Stimulated activated naive B cell treated with anti-CD40 and anti-IgM and Interleukin-4, amounts not matched to agents 10 μg/mL and 1 μg/mL and 100 μg/mL, for 72 hours (primary cell): ENCODE data around the gene CCDC88A.
"Not testable (repeated sequence)": the region's sequence is repeated elsewhere in the genome, so short reads cannot be mapped to it uniquely, and the experiment has no call there.

ENCODE experiments used
- ATAC-seq, 2 donors: fragments of 150-1000 bp; cut with Tn5 transposase; replicated peaks; 2 replicates each; pipeline ENCODE4 v1.10.0; 2021; ENCODE audit warnings: moderate library complexity in 1 of 2
- DNase-seq: peaks from one replicate; pipeline ENCODE4 v3.0.0; 2021
- H3K27ac Mint-ChIP-seq: one replicate; pipeline ENCODE4 v1.8.0; 2022; ENCODE audit warnings: mild to moderate bottlenecking, mixed read lengths
- H3K27me3 Mint-ChIP-seq, 2 donors: one replicate each; pipeline ENCODE4 v1.8.0; 2022; ENCODE audit warnings: mixed read lengths in 2 of 2
- H3K36me3 Mint-ChIP-seq, 2 donors: one replicate each; pipeline ENCODE4 v1.8.0; 2022; ENCODE audit warnings: mixed read lengths in 2 of 2, mild to moderate bottlenecking in 1 of 2
- H3K4me1 Mint-ChIP-seq, 2 donors: one replicate each; pipeline ENCODE4 v1.8.0; 2022; ENCODE audit warnings: mixed read lengths in 2 of 2, mild to moderate bottlenecking in 1 of 2
- H3K4me3 Mint-ChIP-seq, 2 donors: one replicate each; pipeline ENCODE4 v1.8.0; 2022; ENCODE audit warnings: mild to moderate bottlenecking in 2 of 2, mixed read lengths in 2 of 2, moderate library complexity in 1 of 2
- H3K9me3 Mint-ChIP-seq, 2 donors: one replicate each; pipeline ENCODE4 v1.8.0; 2022; ENCODE audit warnings: mixed read lengths in 2 of 2, mild to moderate bottlenecking in 1 of 2

Gene CCDC88A

DNA sequence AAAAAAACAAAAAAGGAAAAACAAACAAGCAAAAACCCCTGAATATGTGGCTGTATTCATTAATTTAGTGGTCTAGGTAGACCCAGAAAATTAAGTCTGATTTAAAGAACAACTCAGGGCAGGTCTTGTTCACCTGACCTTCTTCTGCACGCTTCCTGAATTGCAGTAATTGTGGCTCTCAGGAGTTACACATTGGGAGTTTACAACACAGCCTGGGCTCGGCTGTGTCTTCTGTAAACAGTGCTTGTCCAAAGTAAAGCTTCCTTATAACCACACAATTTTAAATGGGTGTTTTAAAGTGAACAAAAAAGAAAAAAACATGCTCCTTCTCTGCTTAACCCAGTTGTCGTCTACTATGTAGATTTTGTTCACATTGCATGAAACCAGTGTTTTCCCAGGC lies 142.3 kb downstream of the CCDC88A start:
- Mint-ChIP-seq H3K9me3 (no peaks in the 10 kb centered on the region), H3K36me3 (no peaks in the 10 kb centered on the region), H3K4me1 (no peaks in the 10 kb centered on the region), H3K27ac (no peak overlapping the region), H3K27me3 (no peaks in the 10 kb centered on the region), H3K4me3 (no peak overlapping the region)
- ATAC-seq (no peak), DNase-seq (no peak)

DNA sequence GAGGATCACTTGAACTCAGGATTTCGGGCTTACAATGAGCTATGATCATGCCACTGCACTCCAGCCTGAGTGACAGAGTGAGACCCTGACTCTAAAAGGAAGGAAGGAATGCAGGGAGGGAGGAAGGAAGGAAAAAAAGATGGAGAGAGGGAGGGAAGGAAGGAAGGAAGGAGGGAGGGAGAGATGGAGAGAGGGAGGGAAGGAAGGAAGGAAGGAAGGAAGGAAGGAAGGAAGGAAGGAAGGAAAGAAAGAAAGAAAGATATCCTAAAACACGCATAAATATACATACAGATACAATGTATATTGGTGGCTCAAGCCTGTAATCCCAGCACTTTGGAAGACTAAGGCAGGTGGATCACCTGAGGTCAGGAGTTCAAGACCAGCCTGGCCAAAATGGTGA lies 145.3 kb downstream of the CCDC88A start:
- H3K9me3 Mint-ChIP-seq, H3K27me3 Mint-ChIP-seq, DNase-seq, H3K4me3 Mint-ChIP-seq, H3K36me3 Mint-ChIP-seq, ATAC-seq, H3K27ac Mint-ChIP-seq: not testable (repeated sequence)
- peaks cover 0 to 13% of the 10 kb centered on the region in 2 donors for H3K4me1 Mint-ChIP-seq

DNA sequence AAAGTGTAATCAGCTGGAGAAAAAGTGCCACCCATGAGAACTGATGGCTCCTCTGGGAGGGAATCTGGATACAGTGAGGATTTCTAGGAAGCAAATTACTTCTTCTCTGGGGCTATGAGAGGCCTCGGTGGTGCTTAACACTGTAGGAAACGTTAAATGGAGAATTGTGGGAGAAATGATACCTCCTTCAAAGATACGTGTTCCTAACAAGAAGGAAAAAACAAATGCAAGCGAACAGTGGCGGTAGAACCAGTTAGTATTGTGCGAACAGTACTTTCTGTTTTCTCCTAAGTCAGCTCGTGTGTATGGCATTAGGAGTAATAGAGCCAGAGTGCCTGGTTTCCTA lies 150.0 kb downstream of the CCDC88A start:
- DNase-seq = no peak
- Mint-ChIP-seq H3K36me3 (peaks cover 0 to 11% of the 10 kb centered on the region in 2 donors), H3K27me3 (no peaks in the 10 kb centered on the region), H3K9me3 (no peaks in the 10 kb centered on the region), H3K4me1 (peaks cover 0 to 13% of the 10 kb centered on the region in 2 donors), H3K27ac (peak overlapping the region; percentile 95), H3K4me3 (peak overlapping the region; percentile 95 to 97)
- ATAC-seq = peak in 1 of 2 donors; percentile 7

DNA sequence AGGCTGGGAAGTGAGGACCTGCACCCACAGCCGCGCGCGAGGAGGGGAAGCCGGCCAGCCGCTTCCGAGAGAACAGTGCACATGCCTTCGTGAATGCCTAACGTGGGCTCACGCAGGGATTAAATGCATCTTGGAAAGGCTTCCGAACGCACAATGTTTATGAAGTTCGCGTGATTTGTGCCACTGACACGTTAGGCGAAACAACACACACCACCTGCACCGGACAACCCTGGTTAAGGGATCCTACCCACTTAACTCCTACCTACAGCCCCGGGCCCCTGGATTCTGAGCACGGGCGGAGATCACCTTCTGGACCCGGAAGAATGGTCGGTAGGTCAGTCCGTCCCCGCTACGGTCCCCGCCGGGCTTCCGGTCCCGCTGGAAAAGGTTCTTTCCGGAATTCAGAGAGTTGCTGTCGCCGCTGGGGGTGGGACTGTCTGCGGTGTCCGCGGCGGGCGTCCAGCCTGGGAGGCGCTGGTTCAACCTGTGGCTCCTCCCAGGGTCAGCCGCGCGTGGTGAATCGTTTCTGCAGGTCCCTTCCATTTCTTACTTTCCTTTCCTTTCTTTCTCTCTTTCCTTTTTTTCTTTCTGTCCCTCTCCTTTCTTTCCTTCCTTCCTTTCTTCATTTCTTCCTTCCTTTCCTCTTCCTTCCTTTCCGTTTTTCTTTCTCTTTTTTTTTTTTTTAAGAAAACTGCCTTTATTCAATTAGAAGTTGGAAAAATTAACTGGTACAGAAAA lies 150.6 kb downstream of the CCDC88A start, which contains the start of gene MTIF2:
Gene MTIF2 (minus strand): TSS at position 325 of the 738 bp plus-strand sequence. CDS start 5,373 bp downstream, outside the sequence.
- Mint-ChIP-seq H3K4me1 (peaks cover 0 to 13% of the 10 kb centered on the region in 2 donors), H3K27ac (peak within 1 kb of the TSS; percentile 95), H3K36me3 (peaks cover 2 to 17% of the 10 kb centered on the region in 2 donors), H3K27me3 (no peaks in the 10 kb centered on the region), H3K4me3 (peak within 1 kb of the TSS; percentile 95 to 97), H3K9me3 (no peaks in the 10 kb centered on the region)
- ATAC-seq = peak; percentile 98 to 99
- peak; percentile 94 for DNase-seq

DNA sequence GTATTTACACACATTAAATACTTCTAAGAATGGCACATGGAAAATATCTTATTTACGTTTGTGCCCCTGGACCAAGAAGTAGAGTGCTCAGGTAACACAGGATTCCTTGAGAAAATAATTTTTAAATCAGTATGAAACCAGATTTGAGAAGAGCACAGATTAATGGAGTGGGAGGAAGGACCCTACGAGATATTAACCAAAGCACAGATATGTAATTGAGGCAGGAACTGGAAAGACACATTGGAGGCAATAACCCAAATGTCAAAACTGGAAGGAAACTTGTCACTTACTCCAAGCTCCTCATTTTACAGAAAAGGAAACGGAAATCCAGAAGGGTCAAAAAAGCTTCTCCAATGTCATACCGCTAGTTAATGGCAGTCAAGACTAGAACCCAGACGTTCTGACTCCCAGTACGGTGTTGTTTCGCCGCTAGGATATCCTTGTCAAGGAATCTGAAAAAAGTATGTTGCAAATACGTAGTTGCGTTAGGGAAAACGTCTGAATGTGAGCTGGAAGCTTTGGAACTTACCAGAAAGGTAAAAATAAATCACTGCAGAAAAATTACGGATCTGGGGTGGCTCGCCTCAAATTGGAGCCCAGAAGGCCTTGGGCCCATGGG lies 151.3 kb downstream of the CCDC88A start:
- peak overlapping the region; percentile 95 for H3K27ac Mint-ChIP-seq
- ATAC-seq = no peak
- no peak for DNase-seq
- H3K9me3 Mint-ChIP-seq = no peaks in the 10 kb centered on the region
- peaks cover 0 to 13% of the 10 kb centered on the region in 2 donors for H3K4me1 Mint-ChIP-seq
- H3K27me3 Mint-ChIP-seq = no peaks in the 10 kb centered on the region
- peak overlapping the region; percentile 95 to 97 for H3K4me3 Mint-ChIP-seq
- peaks cover 2 to 18% of the 10 kb centered on the region in 2 donors for H3K36me3 Mint-ChIP-seq

DNA sequence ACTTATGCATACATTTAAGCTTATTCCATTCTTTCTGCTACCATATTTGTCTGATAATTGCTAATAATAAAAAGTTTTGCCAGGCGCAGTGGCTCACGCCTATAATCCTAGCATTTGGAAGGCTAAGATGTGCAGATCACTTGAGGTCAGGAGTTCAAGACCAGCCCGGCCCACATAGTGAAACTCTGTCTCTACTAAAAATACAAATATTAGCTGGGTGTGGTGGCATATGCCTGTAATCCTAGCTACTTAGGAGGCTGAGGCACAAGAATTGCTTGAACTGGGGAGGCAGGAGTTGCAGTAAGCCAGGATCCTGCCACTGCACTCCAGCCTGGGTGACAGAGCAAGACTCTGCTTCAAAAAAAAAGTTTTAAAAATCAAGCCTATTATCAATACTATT lies 160.1 kb downstream of the CCDC88A start:
- not testable (repeated sequence) for H3K9me3 Mint-ChIP-seq, ATAC-seq, H3K4me1 Mint-ChIP-seq, DNase-seq, H3K4me3 Mint-ChIP-seq, H3K27me3 Mint-ChIP-seq, H3K27ac Mint-ChIP-seq
- peaks cover 11 to 32% of the 10 kb centered on the region in 2 donors for H3K36me3 Mint-ChIP-seq

DNA sequence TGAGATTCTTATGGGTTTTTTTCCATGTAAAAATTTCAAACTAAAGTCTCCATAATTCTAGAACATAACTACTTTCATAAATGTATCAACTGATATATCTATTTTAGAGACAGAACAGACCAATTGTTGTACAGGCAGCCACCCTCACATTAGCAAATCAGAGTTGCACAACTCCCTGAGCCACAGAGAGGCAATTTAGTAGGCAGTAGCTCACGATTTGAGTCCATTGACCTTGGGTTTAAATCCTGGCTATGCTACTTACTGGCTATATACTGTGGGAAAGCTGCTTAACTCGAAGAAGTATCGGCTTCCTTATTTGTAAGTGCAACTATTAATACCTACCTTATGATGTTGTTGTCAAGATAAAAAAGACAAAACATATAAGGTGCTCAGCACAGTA lies 166.8 kb downstream of the CCDC88A start:
- H3K9me3 Mint-ChIP-seq = no peaks in the 10 kb centered on the region
- no peak overlapping the region for H3K27ac Mint-ChIP-seq
- no peak overlapping the region for H3K4me3 Mint-ChIP-seq
- DNase-seq (no peak), ATAC-seq (no peak)
- H3K4me1 Mint-ChIP-seq = no peaks in the 10 kb centered on the region
- H3K36me3 Mint-ChIP-seq = peaks cover 31 to 34% of the 10 kb centered on the region in 2 donors
- H3K27me3 Mint-ChIP-seq = no peaks in the 10 kb centered on the region

DNA sequence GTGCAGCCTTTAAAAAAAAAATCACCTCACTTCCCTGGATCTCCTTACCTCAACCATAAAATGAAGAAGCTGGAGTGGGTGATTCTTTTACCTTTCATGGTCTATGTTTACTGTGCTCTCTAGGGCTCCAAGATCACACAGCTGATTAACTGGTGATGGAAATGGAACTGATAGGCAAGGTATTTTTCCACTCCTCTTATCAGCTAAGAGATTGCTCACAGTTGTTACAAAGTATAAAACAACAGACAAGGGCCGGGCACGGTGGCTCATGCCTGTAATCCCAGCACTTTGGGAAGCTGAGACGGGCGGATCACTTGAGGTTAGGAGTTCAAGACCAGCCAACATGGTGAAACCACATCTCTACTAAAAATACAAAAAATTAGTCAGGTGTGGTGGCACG lies 172.6 kb downstream of the CCDC88A start:
- no peak for ATAC-seq

DNA sequence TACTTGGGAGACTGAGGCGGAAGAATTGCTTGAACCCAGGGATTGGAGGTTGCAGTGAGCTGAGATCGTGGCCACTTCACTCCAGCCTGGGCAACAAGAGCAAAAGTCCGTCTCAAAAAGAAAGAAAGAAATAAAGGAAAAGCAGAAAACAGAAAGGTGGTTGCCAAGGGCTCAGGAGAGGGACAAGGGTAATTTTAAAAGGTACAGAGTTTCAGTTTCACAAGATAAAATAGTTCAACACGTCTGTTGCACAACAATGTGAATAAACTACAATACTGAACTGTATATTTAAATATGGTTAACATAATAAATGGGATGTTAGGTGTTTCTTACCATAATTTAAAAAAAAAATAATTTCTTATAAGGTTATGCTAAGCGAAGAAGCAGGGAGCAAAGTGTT lies 174.2 kb downstream of the CCDC88A start:
- H3K36me3 Mint-ChIP-seq = peaks cover 38 to 47% of the 10 kb centered on the region in 2 donors
- no peak for DNase-seq
- H3K27ac Mint-ChIP-seq = no peak overlapping the region
- H3K9me3 Mint-ChIP-seq = no peaks in the 10 kb centered on the region
- H3K4me1 Mint-ChIP-seq = peaks cover 2 to 7% of the 10 kb centered on the region in 2 donors
- no peak overlapping the region for H3K4me3 Mint-ChIP-seq
- no peak for ATAC-seq
- no peaks in the 10 kb centered on the region for H3K27me3 Mint-ChIP-seq

More for the DNA sequence above, 172.6 kb downstream of the CCDC88A start:
- no peaks in the 10 kb centered on the region for H3K27me3 Mint-ChIP-seq
- no peak for DNase-seq
- peaks cover 2 to 4% of the 10 kb centered on the region in 2 donors for H3K4me1 Mint-ChIP-seq
- no peak overlapping the region for H3K27ac Mint-ChIP-seq
- H3K36me3 Mint-ChIP-seq = peaks cover 38 to 41% of the 10 kb centered on the region in 2 donors
- H3K9me3 Mint-ChIP-seq = no peaks in the 10 kb centered on the region
- no peak overlapping the region for H3K4me3 Mint-ChIP-seq

DNA sequence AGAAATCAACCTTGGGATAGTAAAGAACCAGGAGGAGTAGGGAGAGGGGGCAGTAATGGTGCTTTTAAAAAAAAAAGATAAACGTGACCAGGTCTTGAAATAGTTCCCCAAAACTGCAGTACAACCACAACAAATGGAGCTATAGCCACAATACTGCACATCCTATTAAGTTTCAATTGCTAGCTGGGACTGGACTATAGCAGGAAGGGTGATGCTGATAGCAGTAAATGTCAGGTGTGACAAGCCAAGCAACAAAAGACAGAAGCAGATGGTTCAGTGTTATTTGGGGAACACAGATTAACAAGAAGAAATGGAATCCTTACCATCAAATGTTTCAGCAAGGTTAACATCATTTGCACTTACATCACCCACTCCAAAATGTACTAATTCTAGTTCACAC lies 177.0 kb downstream of the CCDC88A start:
- Mint-ChIP-seq H3K4me1 (peaks cover 2 to 7% of the 10 kb centered on the region in 2 donors), H3K36me3 (peaks cover 26 to 43% of the 10 kb centered on the region in 2 donors), H3K27ac (no peak overlapping the region), H3K9me3 (no peaks in the 10 kb centered on the region), H3K27me3 (no peaks in the 10 kb centered on the region), H3K4me3 (no peak overlapping the region)
- DNase-seq (no peak), ATAC-seq (no peak)

DNA sequence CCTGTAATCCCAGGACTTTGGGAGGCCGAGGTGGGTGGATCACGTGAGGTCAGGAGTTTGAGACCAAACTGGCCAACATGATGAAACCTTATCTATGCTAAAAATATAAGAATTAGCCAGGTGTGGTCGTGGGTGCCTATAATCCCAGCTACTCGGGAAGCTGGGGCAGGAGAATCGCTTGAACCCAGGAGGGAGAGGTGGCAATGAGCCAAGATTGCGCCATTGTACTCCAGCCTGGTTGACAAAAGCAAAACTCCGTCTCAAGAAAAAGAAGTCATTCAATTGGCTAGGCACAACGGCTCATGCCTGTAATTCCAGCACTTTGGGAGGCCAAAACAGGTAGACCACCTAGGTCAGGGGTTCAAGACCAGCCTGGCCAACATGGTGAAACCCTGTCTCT lies 178.1 kb downstream of the CCDC88A start:
- ATAC-seq, H3K27me3 Mint-ChIP-seq, H3K4me3 Mint-ChIP-seq, H3K27ac Mint-ChIP-seq, DNase-seq, H3K9me3 Mint-ChIP-seq, H3K4me1 Mint-ChIP-seq: not testable (repeated sequence)
- H3K36me3 Mint-ChIP-seq = peaks cover 19 to 36% of the 10 kb centered on the region in 2 donors

DNA sequence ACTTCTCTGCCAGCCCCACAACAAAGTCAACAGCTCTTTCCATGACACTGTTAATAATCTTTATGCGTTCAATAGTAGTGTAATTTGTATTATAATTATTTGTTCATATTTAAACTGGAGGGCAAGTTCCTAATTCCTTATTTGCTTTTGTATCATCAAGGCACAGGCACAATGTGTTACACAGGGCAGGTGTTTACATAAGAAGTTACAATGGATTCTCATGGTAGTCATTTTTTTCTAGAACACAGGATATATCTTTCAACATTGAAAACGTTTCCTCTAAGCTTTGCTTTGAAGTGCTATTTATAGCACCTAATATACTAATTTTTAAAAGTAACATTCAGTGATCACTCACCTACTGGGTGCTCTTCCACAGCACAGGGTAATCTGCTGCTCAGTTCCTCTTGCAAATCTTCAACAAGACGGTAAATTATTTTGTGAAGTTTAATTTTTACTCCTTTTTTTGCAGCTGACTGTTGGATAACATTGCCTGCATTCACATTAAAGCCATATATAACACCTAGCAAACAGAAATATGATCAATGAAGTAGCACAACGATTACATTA lies 179.9 kb downstream of the CCDC88A start:
- H3K36me3 Mint-ChIP-seq = peaks cover 13 to 36% of the 10 kb centered on the region in 2 donors
- H3K27me3 Mint-ChIP-seq = no peaks in the 10 kb centered on the region
- H3K9me3 Mint-ChIP-seq = no peaks in the 10 kb centered on the region
- no peak overlapping the region for H3K4me3 Mint-ChIP-seq
- ATAC-seq = no peak
- no peak for DNase-seq
- peaks cover 6 to 12% of the 10 kb centered on the region in 2 donors for H3K4me1 Mint-ChIP-seq
- H3K27ac Mint-ChIP-seq = no peak overlapping the region
